Gastroesophageal sphincter (tissue), 3 donors: ENCODE data around the gene COL26A1.

ENCODE experiments used
- CTCF ChIP-seq, 4 experiments: fragments of 200-600 bp in 2 of 4; fragments of 450-650 bp in 2 of 4; sonication (generic) in 1 of 4; IDR thresholded peaks; one replicate each; pipeline ENCODE4 v1.5.1; 2017 to 2019; ENCODE audit warnings: antibody characterized with exemption in 4 of 4, mild to moderate bottlenecking in 2 of 4, moderate library complexity in 2 of 4
- EP300 ChIP-seq: sonication (generic); formaldehyde crosslinking; IDR thresholded peaks from one replicate; pipeline ENCODE4 v1.6.1; 2017; ENCODE audit warnings: antibody characterized with exemption, mild to moderate bottlenecking
- POLR2A ChIP-seq, 2 donors: fragments of 450-650 bp; IDR thresholded peaks; one replicate each; pipeline ENCODE4 v1.6.1; 2017; ENCODE audit warnings: antibody characterized with exemption in 2 of 2, mild to moderate bottlenecking in 2 of 2, moderate library complexity in 1 of 2
- POLR2AphosphoS5 ChIP-seq: sonication (generic); formaldehyde crosslinking; IDR thresholded peaks from one replicate; pipeline ENCODE4 v1.6.1; 2017; ENCODE audit warnings: antibody characterized with exemption

- no peak for TF ChIP-seq CTCF (IDR thresholded peaks at IDR 0.05)
- TF ChIP-seq POLR2AphosphoS5 = no peak
- TF ChIP-seq POLR2A (IDR thresholded peaks at IDR 0.05) = no peak
- TF ChIP-seq EP300 = no peak
Observed at GRCh38 chr7:101572156-101572555, 209.5 kb downstream of the COL26A1 start.
